MM.1S (cell line): ENCODE results near the gene DNAJC15.

Experiments used
- DNase-seq: peaks from one replicate; pipeline ENCODE4 v3.0.0-alpha.2; 2015
- H2AFZ ChIP-seq: fragments of 300-600 bp; sonication (generic); 2 replicates; pipeline ENCODE4 v1.6.0; 2016; ENCODE audit warnings: antibody characterized with exemption, low read length
- H3F3A ChIP-seq: fragments of 300-600 bp; sonication (generic); 2 replicates; pipeline ENCODE4 v1.6.1; 2016; ENCODE audit warnings: mild to moderate bottlenecking, antibody characterized with exemption, low read length, moderate library complexity, mixed read lengths; ENCODE audit not compliant: insufficient read depth
- H3K27ac ChIP-seq: fragments of 300-600 bp; sonication (generic); 2 replicates; pipeline ENCODE4 v1.5.1; 2016; ENCODE audit warnings: mild to moderate bottlenecking, low read length
- H3K27me3 ChIP-seq: fragments of 300-600 bp; sonication (generic); replicated peaks from 2 replicates; pipeline ENCODE4 v1.6.0; 2016; ENCODE audit warnings: low read length; ENCODE audit not compliant: insufficient read depth
- H3K36me3 ChIP-seq: fragments of 300-600 bp; sonication (generic); replicated peaks from 2 replicates; pipeline ENCODE4 v1.6.1; 2016; ENCODE audit warnings: mild to moderate bottlenecking, low read length, mixed read lengths; ENCODE audit not compliant: insufficient read depth
- H3K4me1 ChIP-seq: fragments of 300-600 bp; sonication (generic); 2 replicates; pipeline ENCODE4 v1.6.1; 2016; ENCODE audit warnings: low read length, mixed read lengths
- H3K4me2 ChIP-seq: fragments of 300-600 bp; sonication (generic); 2 replicates; pipeline ENCODE4 v1.6.0; 2016; ENCODE audit warnings: low read depth, low read length
- H3K4me3 ChIP-seq: fragments of 300-600 bp; sonication (generic); 2 replicates; pipeline ENCODE4 v1.5.1; 2016; ENCODE audit warnings: low read length, mixed read lengths
- H3K79me2 ChIP-seq: fragments of 300-600 bp; sonication (generic); 2 replicates; pipeline ENCODE4 v1.6.1; 2016; ENCODE audit warnings: mixed run types, low read length, mixed read lengths
- H3K9ac ChIP-seq: fragments of 300-600 bp; sonication (generic); 2 replicates; pipeline ENCODE4 v1.6.1; 2016; ENCODE audit warnings: low read length, mixed read lengths
- H3K9me2 ChIP-seq: fragments of 300-600 bp; sonication (generic); replicated peaks from 2 replicates; pipeline ENCODE4 v1.6.1; 2016; ENCODE audit warnings: mild to moderate bottlenecking, low read length, mixed read lengths; ENCODE audit not compliant: insufficient read depth
- H3K9me3 ChIP-seq: fragments of 300-600 bp; sonication (generic); replicated peaks from 2 replicates; pipeline ENCODE4 v1.6.1; 2016; ENCODE audit warnings: mild to moderate bottlenecking, low read length, mixed read lengths; ENCODE audit not compliant: insufficient read depth
- H4K20me1 ChIP-seq: fragments of 300-600 bp; sonication (generic); 2 replicates; pipeline ENCODE4 v1.6.1; 2016; ENCODE audit warnings: mild to moderate bottlenecking, low read length, moderate library complexity, mixed read lengths; ENCODE audit not compliant: insufficient read depth
- CTCF ChIP-seq: fragments of 300-600 bp; sonication (generic); IDR thresholded peaks from 2 replicates; pipeline ENCODE4 v1.5.1; 2016; ENCODE audit warnings: antibody characterized with exemption, low read length, mixed read lengths
- EZH2 ChIP-seq: fragments of 300-600 bp; sonication (generic); optimal IDR thresholded peaks from 2 replicates; pipeline ENCODE3; 2017; ENCODE audit warnings: low read depth, mild to moderate bottlenecking, antibody characterized with exemption, low read length, mixed read lengths
- EZH2phosphoT487 ChIP-seq: fragments of 300-600 bp; sonication (generic); IDR thresholded peaks from 2 replicates; pipeline ENCODE4 v1.6.1; 2018; ENCODE audit warnings: antibody characterized with exemption, low read length

DNAJC15 gene

GRCh38 chr13:43119206-43119605 lies 95.8 kb downstream of the DNAJC15 start:
- Histone ChIP-seq H3K4me3 (no peak overlapping the region), H3K27me3 (no peaks in the 10 kb centered on the region), H3K9me2 (no peaks in the 10 kb centered on the region), H3K9me3 (no peaks in the 10 kb centered on the region), H3K27ac (no peak overlapping the region), H4K20me1 (no peaks in the 10 kb centered on the region), H3K4me2 (no peak overlapping the region), H3F3A (no peaks in the 10 kb centered on the region), H3K79me2 (no peaks in the 10 kb centered on the region), H3K9ac (no peak overlapping the region), H3K4me1 (no peaks in the 10 kb centered on the region), H3K36me3 (no peaks in the 10 kb centered on the region), H2AFZ (no peak overlapping the region)
- DNase-seq = no peak
- TF ChIP-seq EZH2phosphoT487 = no peak
- TF ChIP-seq CTCF = no peak
- TF ChIP-seq EZH2 = no peak

GRCh38 chr13:43122791-43123190 lies 99.4 kb downstream of the DNAJC15 start:
- H3K9me3 ChIP-seq = no peaks in the 10 kb centered on the region
- no peak overlapping the region for H3K27ac ChIP-seq
- H3F3A ChIP-seq = no peaks in the 10 kb centered on the region
- no peaks in the 10 kb centered on the region for H3K36me3 ChIP-seq
- H3K9ac ChIP-seq = no peak overlapping the region
- TF ChIP-seq CTCF (no peak), EZH2 (no peak), EZH2phosphoT487 (no peak)
- no peaks in the 10 kb centered on the region for H3K27me3 ChIP-seq
- H4K20me1 ChIP-seq = no peaks in the 10 kb centered on the region
- DNase-seq = no peak
- H3K4me1 ChIP-seq = no peaks in the 10 kb centered on the region
- H2AFZ ChIP-seq = no peak overlapping the region
- no peaks in the 10 kb centered on the region for H3K9me2 ChIP-seq
- no peak overlapping the region for H3K4me2 ChIP-seq
- no peaks in the 10 kb centered on the region for H3K79me2 ChIP-seq
- H3K4me3 ChIP-seq = no peak overlapping the region

- Histone ChIP-seq H4K20me1 (no peaks in the 10 kb centered on the region), H3K9me2 (no peaks in the 10 kb centered on the region), H3K36me3 (no peaks in the 10 kb centered on the region), H3K9ac (no peak overlapping the region), H3K27me3 (no peaks in the 10 kb centered on the region), H3K4me1 (no peaks in the 10 kb centered on the region), H3K4me3 (no peak overlapping the region), H3K9me3 (no peaks in the 10 kb centered on the region), H3K27ac (no peak overlapping the region), H3K79me2 (no peaks in the 10 kb centered on the region), H2AFZ (no peak overlapping the region), H3F3A (no peaks in the 10 kb centered on the region), H3K4me2 (no peak overlapping the region)
- DNase-seq = no peak
- TF ChIP-seq CTCF = no peak
- no peak for TF ChIP-seq EZH2phosphoT487
- no peak for TF ChIP-seq EZH2
Measured at GRCh38 chr13:43123856-43124255, 100.5 kb downstream of the DNAJC15 start.
